Pancreas (tissue), 10 donors: ENCODE data around the gene SBK1. TPM values are rescaled to one million over a fixed set of nuclear protein-coding genes. Genes with fewer than 3 reads are reported as not detected.

Experiments used
- ATAC-seq, 4 donors: fragments of 200-7000 bp; cut with Tn5 transposase; one replicate each; pipeline versions ENCODE4 v1.8.0 to v1.9.1; 2020; ENCODE audit warnings: mild to moderate bottlenecking in 4 of 4, moderate library complexity in 4 of 4
- DNase-seq, 6 donors: peaks; one replicate each; pipeline ENCODE4 v3.0.0-alpha.2; 2020
- FAIRE-seq: peaks from 2 replicates; lab custom pipeline; 2012; peaks lifted over from hg19 to GRCh38; lab: Jason Lieb, UNC
- H3K27ac ChIP-seq, 4 donors: fragments of 200-600 bp; sonication (generic); 1 replicate in 3 of 4; 2 replicates in 1 of 4; pipeline versions ENCODE4 v1.5.0 to v1.8.0; 2020
- H3K27me3 ChIP-seq, 4 donors: fragments of 200-600 bp; one replicate each; pipeline ENCODE4 v1.8.0; 2021
- H3K36me3 ChIP-seq, 3 donors: fragments of 200-600 bp; sonication (generic) in 1 of 3; one replicate each; pipeline versions ENCODE4 v1.5.0 to v1.8.0; 2020 to 2021
- H3K4me1 ChIP-seq, 3 donors: fragments of 200-600 bp; one replicate each; pipeline ENCODE4 v1.8.0; 2021
- H3K4me3 ChIP-seq, 4 donors: fragments of 200-600 bp; sonication (generic) in 2 of 4; one replicate each; pipeline versions ENCODE4 v1.5.0 to v1.8.0; 2020 to 2021
- H3K9me3 ChIP-seq, 4 donors: fragments of 200-600 bp; one replicate each; pipeline ENCODE4 v1.8.0; 2021
- CTCF ChIP-seq, 4 donors: fragments of 200-600 bp; sonication (generic) in 3 of 4; IDR thresholded peaks; one replicate each; pipeline versions ENCODE4 v1.5.0 to v1.8.0; 2021; ENCODE audit warnings: antibody characterized with exemption in 4 of 4
- WGBS, 2 donors: extraction: QIAGEN DNeasy Blood & Tissue Kit; methylation state at CpG; one replicate each; pipeline ENCODE4 v1.1.7; 2013; 5-methylcytosine and 5-hydroxymethylcytosine counted together
- intact Hi-C, 3 donors: fragments of 100-400 bp; cut with DNase I; formaldehyde crosslinking; loops; one replicate each; pipeline versions ENCODE4 v1.11.1 to v1.14.2; 2022
- polyA plus RNA-seq, 2 donors: library from polyadenylated mRNA; stranded (reverse); fragments of 200-250 nt; gene quantifications; one replicate each; pipeline ENCODE4 v1.2.3, GENCODE V29; 2013
- total RNA-seq, 6 donors: library from RNA; stranded (reverse); fragmentation: NEBNext Ultra II Directional in 4 of 6; extraction: Animal tissue kit (Norgen Biotek cat#: 25700) in 4 of 6; gene quantifications; one replicate each; pipeline versions ENCODE4 v1.2.1 to v1.2.4, GENCODE V29; 2021 to 2023
- donor health status: healthy with polysubstance abuse.
- donor health status: DM: no; HTN: no; CAD: no; lungs with moderate emphysema.
- donor health status: DM: no; HTN: no; CAD: no.
- donor health status: control.
- donor health status: control.
- donor health status: Bipolar disorder and iron deficiency.
- donor health status: DM: yes; HTN: yes; CAD: no.
- donor health status: DM: no; HTN: no; CAD: no.
- donor health status: DM: no; HTN: no; CAD: no.
- donor health status: DM: yes; HTN: yes; CAD: no.

The SBK1 gene
- total and polyA plus RNA-seq, 8 donors, result 0.96 to 4.0 (median 1.5) TPM

DNA sequence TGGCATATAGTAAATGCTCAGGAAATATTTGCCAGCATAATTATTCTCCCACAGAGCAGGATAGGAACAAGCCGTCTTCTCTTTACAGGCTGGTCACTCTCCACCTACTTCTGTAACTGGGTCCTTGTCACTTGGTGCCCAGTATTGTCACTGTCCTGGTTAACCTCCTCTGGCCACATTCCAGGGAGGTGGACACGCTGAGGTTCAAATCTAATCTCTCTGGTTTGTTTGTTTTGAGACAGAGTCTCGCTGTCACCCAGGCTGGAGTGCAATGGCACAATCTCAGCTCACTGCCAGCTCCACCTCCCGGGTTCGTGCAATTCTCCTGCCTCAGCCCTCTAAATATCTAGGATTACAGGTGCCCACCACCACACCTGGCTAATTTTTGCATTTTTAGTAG is 15.6 kb downstream of the SBK1 start:
- no peak overlapping the region for H3K27ac ChIP-seq
- no peaks in the 10 kb centered on the region for H3K9me3 ChIP-seq
- no peak overlapping the region for H3K4me3 ChIP-seq
- TF ChIP-seq CTCF (IDR thresholded peaks at IDR 0.05), result no peak
- ATAC-seq (no peak), FAIRE-seq (no peak), DNase-seq (no peak)
- WGBS, 2 donors, result 62 to 65% methylated on average over 5 of the region's 5 CpGs
- H3K36me3 ChIP-seq, result no peaks in the 10 kb centered on the region
- H3K27me3 ChIP-seq, result no peaks in the 10 kb centered on the region
- H3K4me1 ChIP-seq, result no peaks in the 10 kb centered on the region
- intact Hi-C loops, result no loop called here

DNA sequence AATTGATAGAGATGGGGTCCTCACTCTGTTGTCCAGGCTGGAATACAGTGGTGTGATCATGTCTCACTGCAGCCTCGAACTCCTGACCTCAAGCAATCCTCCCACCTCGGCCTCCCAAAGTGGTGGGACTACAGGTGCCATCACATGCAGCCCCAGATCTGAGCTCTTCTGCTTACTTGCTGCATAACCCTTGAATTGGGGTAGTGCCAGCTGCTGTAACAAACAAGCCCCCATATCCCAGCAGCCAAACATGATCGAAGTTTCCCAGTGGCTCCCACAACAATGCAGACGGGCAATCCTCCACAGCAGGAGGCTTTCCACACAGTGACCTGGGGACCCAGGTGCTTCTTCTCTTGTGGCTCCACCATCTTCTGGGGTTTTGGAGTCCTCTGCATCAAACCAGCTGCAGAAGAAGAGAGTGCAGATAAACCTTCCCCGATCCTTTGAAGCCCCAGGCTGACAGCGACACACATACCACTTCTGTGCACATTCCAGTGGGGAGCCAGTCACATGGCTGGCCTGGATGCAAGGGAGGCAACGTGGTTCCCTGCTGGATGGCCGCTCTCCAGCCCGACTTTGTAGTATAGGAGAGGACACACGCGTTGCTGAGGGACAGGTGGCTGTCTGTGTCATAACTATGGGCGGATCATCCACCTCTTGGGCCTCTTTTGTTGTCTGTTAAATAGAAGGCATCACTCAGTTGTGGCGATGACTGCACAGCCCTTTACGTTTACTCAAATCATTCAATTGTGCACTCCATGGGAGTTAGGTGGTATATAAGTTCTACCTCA is 16.7 kb downstream of the SBK1 start:
- ATAC-seq (no peak), FAIRE-seq (no peak), DNase-seq (no peak)
- no peak for TF ChIP-seq CTCF (IDR thresholded peaks at IDR 0.05)
- Histone ChIP-seq H3K4me3 (no peak overlapping the region), H3K4me1 (no peaks in the 10 kb centered on the region), H3K27ac (no peak overlapping the region), H3K27me3 (no peaks in the 10 kb centered on the region), H3K36me3 (no peaks in the 10 kb centered on the region), H3K9me3 (no peaks in the 10 kb centered on the region)
- intact Hi-C loops, result no loop called here
- 90 to 94% methylated on average over 14 of the region's 14 CpGs for WGBS, 2 donors

- FAIRE-seq (no peak), DNase-seq (no peak), ATAC-seq (no peak)
- no peak overlapping the region for H3K27ac ChIP-seq
- intact Hi-C loops, result no loop called here
- 85 to 88% methylated on average over 20 of the region's 20 CpGs for WGBS, 2 donors
- no peaks in the 10 kb centered on the region for H3K4me1 ChIP-seq
- no peak overlapping the region for H3K4me3 ChIP-seq
- H3K9me3 ChIP-seq, result no peaks in the 10 kb centered on the region
- no peak for TF ChIP-seq CTCF (IDR thresholded peaks at IDR 0.05)
- H3K27me3 ChIP-seq, result no peaks in the 10 kb centered on the region
- no peaks in the 10 kb centered on the region for H3K36me3 ChIP-seq
Measured at GRCh38 chr16:28309811-28310311, 17.5 kb downstream of the SBK1 start.

- intact Hi-C loops, result no loop called here
- Histone ChIP-seq H3K9me3 (no peaks in the 10 kb centered on the region), H3K36me3 (no peaks in the 10 kb centered on the region), H3K27me3 (no peaks in the 10 kb centered on the region), H3K4me3 (no peak overlapping the region), H3K4me1 (no peaks in the 10 kb centered on the region), H3K27ac (no peak overlapping the region)
- FAIRE-seq, result no peak
- TF ChIP-seq CTCF (IDR thresholded peaks at IDR 0.05), result no peak
- no peak for ATAC-seq
- DNase-seq, result no peak
- WGBS, 2 donors, result 89 to 91% methylated on average over 11 of the region's 11 CpGs
Measured at GRCh38 chr16:28310796-28311195, 18.5 kb downstream of the SBK1 start.

DNA sequence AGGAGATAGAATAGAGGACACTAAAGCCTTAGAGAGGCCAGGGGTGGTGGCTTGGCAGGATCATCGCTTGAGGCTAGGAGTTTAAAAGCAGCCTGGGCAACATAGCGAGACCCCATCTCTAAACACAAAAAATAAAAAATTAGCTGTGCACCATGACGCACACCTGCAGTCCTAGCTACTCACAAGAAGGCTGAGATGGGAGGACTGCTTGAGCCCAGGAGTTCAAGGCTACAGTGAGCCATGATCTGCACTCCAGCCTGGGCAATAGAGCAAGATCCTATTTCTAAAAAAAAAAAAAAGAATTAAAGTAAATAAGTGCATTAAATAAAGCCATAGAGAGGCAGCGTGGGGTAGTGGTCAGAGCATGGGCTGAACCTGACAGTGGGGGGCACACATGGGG is 19.1 kb downstream of the SBK1 start:
- Histone ChIP-seq H3K9me3 (no peaks in the 10 kb centered on the region), H3K4me3 (no peak overlapping the region), H3K4me1 (no peaks in the 10 kb centered on the region), H3K27me3 (no peaks in the 10 kb centered on the region), H3K27ac (no peak overlapping the region), H3K36me3 (no peaks in the 10 kb centered on the region)
- WGBS, 2 donors, result 96 to 97% methylated on average over 4 of the region's 4 CpGs
- FAIRE-seq (no peak), DNase-seq (no peak), ATAC-seq (no peak)
- intact Hi-C loops, result no loop called here
- TF ChIP-seq CTCF (IDR thresholded peaks at IDR 0.05), result no peak
